Esophagus squamous epithelium (tissue), 5 donors: ENCODE measurements around the gene KIF26B. TPM values are rescaled to one million over a fixed set of nuclear protein-coding genes. Genes with fewer than 3 reads are reported as not detected.

Source experiments
- DNase-seq: peaks from one replicate; lab custom pipeline; 2025; lab: John Stamatoyannopoulos, UW
- H3K27ac ChIP-seq, 4 donors: fragments of 200-600 bp; sonication (generic); one replicate each; pipeline ENCODE4 v1.5.1; 2016 to 2019; ENCODE audit warnings: mild to moderate bottlenecking in 1 of 4
- H3K27me3 ChIP-seq, 4 donors: fragments of 200-600 bp; sonication (generic); 1 replicate in 3 of 4; 2 replicates in 1 of 4; pipeline versions ENCODE4 v1.5.1 to v1.6.0; 2017 to 2021; ENCODE audit warnings: antibody characterized with exemption in 1 of 4
- H3K36me3 ChIP-seq, 3 donors: fragments of 200-600 bp; sonication (generic); one replicate each; pipeline ENCODE4 v1.5.1; 2016 to 2019
- H3K4me1 ChIP-seq, 3 donors: fragments of 200-600 bp; sonication (generic); one replicate each; pipeline ENCODE4 v1.5.1; 2017 to 2019
- H3K4me3 ChIP-seq, 4 donors: fragments of 200-600 bp; sonication (generic); 1 replicate in 3 of 4; 2 replicates in 1 of 4; pipeline ENCODE4 v1.5.1; 2016 to 2019; ENCODE audit warnings: mild to moderate bottlenecking in 2 of 4, moderate library complexity in 1 of 4
- H3K9me3 ChIP-seq, 3 donors: fragments of 200-600 bp; sonication (generic); one replicate each; pipeline ENCODE4 v1.5.1; 2016 to 2019
- CTCF ChIP-seq, 6 experiments: fragments of 450-650 bp in 4 of 6; fragments of 200-600 bp in 2 of 6; sonication (generic) in 2 of 6; IDR thresholded peaks; one replicate each; pipeline ENCODE4 v1.5.1; 2016 to 2019; ENCODE audit warnings: antibody characterized with exemption in 6 of 6, mild to moderate bottlenecking in 4 of 6, moderate library complexity in 4 of 6
- POLR2A ChIP-seq, 4 donors: fragments of 450-650 bp; IDR thresholded peaks; one replicate each; pipeline ENCODE4 v1.6.1; 2017; ENCODE audit warnings: antibody characterized with exemption in 4 of 4, mild to moderate bottlenecking in 4 of 4, moderate library complexity in 3 of 4
- WGBS, 2 donors: methylation state at CpG; one replicate each; pipeline ENCODE4 v1.1.5; 2018; 5-methylcytosine and 5-hydroxymethylcytosine counted together
- intact Hi-C: fragments of 100-400 bp; cut with DNase I; formaldehyde crosslinking; loops from one replicate; pipeline ENCODE4 v1.15.0; 2022
- total RNA-seq, 4 donors: library from RNA; depleted of rRNA; stranded (reverse); fragments of >200 nt; gene quantifications; one replicate each; pipeline ENCODE4 v1.1.0, GENCODE V29; 2016
- donor health status: DM: yes; HTN: yes; CAD: no.

The KIF26B gene
- total RNA-seq, 4 donors from 2014 or later, result 0.23 to 2.7 (median 1.0) TPM

GRCh38 chr1:245550720-245551043 is 395.9 kb downstream of the KIF26B start:
- Histone ChIP-seq H3K4me3 (no peak overlapping the region), H3K27me3 (no peaks in the 10 kb centered on the region), H3K4me1 (peaks cover 0 to 8% (median 0%) of the 10 kb centered on the region in 3 donors), H3K9me3 (no peaks in the 10 kb centered on the region), H3K36me3 (no peaks in the 10 kb centered on the region), H3K27ac (peak overlapping the region in 1 of 4 donors; percentile 5)
- 75 to 83% methylated on average over 1 of the region's 1 CpG for WGBS, 2 donors
- DNase-seq, result no peak
- intact Hi-C loops, result no loop called here
- TF ChIP-seq POLR2A (IDR thresholded peaks at IDR 0.05), result no peak
- TF ChIP-seq CTCF (IDR thresholded peaks at IDR 0.05), result no peak

- H3K27me3 ChIP-seq, result no peaks in the 10 kb centered on the region
- TF ChIP-seq POLR2A (IDR thresholded peaks at IDR 0.05) (no peak), CTCF (IDR thresholded peaks at IDR 0.05) (no peak)
- no peak for DNase-seq
- 90 to 91% methylated on average over 8 to 9 of the region's 9 CpGs for WGBS, 2 donors
- H3K36me3 ChIP-seq, result no peaks in the 10 kb centered on the region
- H3K27ac ChIP-seq, result no peak overlapping the region
- no peaks in the 10 kb centered on the region for H3K9me3 ChIP-seq
- H3K4me3 ChIP-seq, result no peak overlapping the region
- H3K4me1 ChIP-seq, result peaks cover 0 to 8% (median 0%) of the 10 kb centered on the region in 3 donors
- intact Hi-C loops, result no loop called here
These were observed 396.8 kb downstream of the KIF26B start for GRCh38 chr1:245551536-245551935.

- no peak overlapping the region for H3K27ac ChIP-seq
- H3K36me3 ChIP-seq, result no peaks in the 10 kb centered on the region
- WGBS, 2 donors, result 84 to 90% methylated on average over 9 of the region's 9 CpGs
- TF ChIP-seq POLR2A (IDR thresholded peaks at IDR 0.05), result no peak
- TF ChIP-seq CTCF (IDR thresholded peaks at IDR 0.05), result no peak
- intact Hi-C loops, result no loop called here
- H3K9me3 ChIP-seq, result no peaks in the 10 kb centered on the region
- H3K27me3 ChIP-seq, result no peaks in the 10 kb centered on the region
- H3K4me3 ChIP-seq, result no peak overlapping the region
- H3K4me1 ChIP-seq, result peaks cover 0 to 8% (median 0%) of the 10 kb centered on the region in 3 donors
- DNase-seq, result no peak
These were observed 397.5 kb downstream of the KIF26B start for GRCh38 chr1:245552331-245552730.

- H3K9me3 ChIP-seq, result no peaks in the 10 kb centered on the region
- no peaks in the 10 kb centered on the region for H3K4me1 ChIP-seq
- H3K4me3 ChIP-seq, result no peak overlapping the region
- 88 to 98% methylated on average over 3 of the region's 3 CpGs for WGBS, 2 donors
- no peaks in the 10 kb centered on the region for H3K36me3 ChIP-seq
- no peak overlapping the region for H3K27ac ChIP-seq
- DNase-seq, result no peak
- TF ChIP-seq POLR2A (IDR thresholded peaks at IDR 0.05), result no peak
- no peak for TF ChIP-seq CTCF (IDR thresholded peaks at IDR 0.05)
- intact Hi-C loops, result no loop called here
- H3K27me3 ChIP-seq, result no peaks in the 10 kb centered on the region
These were observed 401.3 kb downstream of the KIF26B start for GRCh38 chr1:245556057-245556456.

- Histone ChIP-seq H3K36me3 (no peaks in the 10 kb centered on the region), H3K27me3 (no peaks in the 10 kb centered on the region), H3K4me1 (no peaks in the 10 kb centered on the region), H3K9me3 (no peaks in the 10 kb centered on the region), H3K4me3 (no peak overlapping the region), H3K27ac (no peak overlapping the region)
- 78 to 79% methylated on average over 4 to 5 of the region's 5 CpGs for WGBS, 2 donors
- DNase-seq, result no peak
- no peak for TF ChIP-seq CTCF (IDR thresholded peaks at IDR 0.05)
- no peak for TF ChIP-seq POLR2A (IDR thresholded peaks at IDR 0.05)
- intact Hi-C loops, result no loop called here
These were observed 403.3 kb downstream of the KIF26B start for GRCh38 chr1:245558069-245558468.
